IMR-90 (cell line): ENCODE results near the gene FAM186B. TPM values are rescaled to one million over a fixed set of nuclear protein-coding genes. Genes with fewer than 3 reads are reported as not detected.

Source experiments
- ATAC-seq: fragments of 200-7000 bp; cut with Tn5 transposase; 2 replicates; pipeline ENCODE4 v1.9.1; 2020; ENCODE audit warnings: low read depth, mild to moderate bottlenecking, moderate library complexity
- BruUV-seq: library from RNA; stranded (reverse); fragments of 400-500 nt; replicated peaks from 2 replicates; lab custom pipeline; 2021; lab: Mats Ljungman, UMichigan
- CTCF ChIA-PET: fragments of 300-600 bp; formaldehyde crosslinking; extraction: SDS; loops from one replicate; lab custom pipeline; 2021; ENCODE audit warnings: antibody characterized with exemption; lab: Yijun Ruan, JAX
- POLR2A ChIA-PET: fragments of 300-600 bp; sonication (Branson Sonifier 250); formaldehyde crosslinking; loops from one replicate; lab custom pipeline; 2022; ENCODE audit warnings: antibody characterized with exemption; ENCODE audit not compliant: unreplicated experiment; lab: Charles Lee
- DNase-seq: peaks from one replicate; pipeline ENCODE4 v3.0.0; 2013
- H2AFZ ChIP-seq: replicated peaks from 2 replicates; pipeline ENCODE3; 2013; ENCODE audit warnings: low read length, mild to moderate bottlenecking; ENCODE audit not compliant: poor library complexity
- H2AK5ac ChIP-seq: 2 replicates; pipeline ENCODE4 v1.6.1; 2013; ENCODE audit warnings: low read depth, low read length, inconsistent platforms
- H2AK9ac ChIP-seq: replicated peaks from 2 replicates; pipeline ENCODE3; 2013; ENCODE audit warnings: mild to moderate bottlenecking, low read depth, low read length, moderate library complexity; ENCODE audit not compliant: poor library complexity
- H2BK120ac ChIP-seq: 2 replicates; pipeline ENCODE4 v1.6.1; 2013; ENCODE audit warnings: low read depth, low read length, inconsistent platforms
- H2BK15ac ChIP-seq: 3 replicates; pipeline ENCODE4 v1.6.1; 2013; ENCODE audit warnings: low read depth, low read length, inconsistent platforms
- H2BK20ac ChIP-seq: 2 replicates; pipeline ENCODE4 v1.6.1; 2013; ENCODE audit warnings: low read depth, mild to moderate bottlenecking, inconsistent platforms, low read length, moderate library complexity
- H2BK5ac ChIP-seq: 2 replicates; pipeline ENCODE4 v1.6.1; 2013; ENCODE audit warnings: mild to moderate bottlenecking, low read depth, low read length, inconsistent platforms; ENCODE audit not compliant: poor library complexity, severe bottlenecking
- H3K14ac ChIP-seq: replicated peaks from 2 replicates; pipeline ENCODE4 v1.6.1; 2013; ENCODE audit warnings: low read depth, low read length, inconsistent platforms
- H3K18ac ChIP-seq: 2 replicates; pipeline ENCODE4 v1.6.1; 2013; ENCODE audit warnings: low read depth, low read length, control low read depth
- H3K23ac ChIP-seq: 2 replicates; pipeline ENCODE4 v1.6.1; 2013; ENCODE audit warnings: low read depth, low read length, inconsistent platforms
- H3K27ac ChIP-seq: 2 replicates; pipeline ENCODE4 v1.5.1; 2013; ENCODE audit warnings: mild to moderate bottlenecking, control low read depth, low read length; ENCODE audit not compliant: insufficient read depth
- H3K27me3 ChIP-seq: 2 replicates; pipeline ENCODE4 v1.6.1; 2013; ENCODE audit warnings: low read length; ENCODE audit not compliant: control insufficient read depth, insufficient read depth
- H3K36me3 ChIP-seq: 2 replicates; pipeline ENCODE4 v1.6.1; 2013; ENCODE audit warnings: low read length, mixed read lengths; ENCODE audit not compliant: control insufficient read depth, insufficient read depth
- H3K4ac ChIP-seq: 2 replicates; pipeline ENCODE4 v1.6.1; 2013; ENCODE audit warnings: low read depth, low read length, inconsistent platforms
- H3K4me1 ChIP-seq: 2 replicates; pipeline ENCODE4 v1.6.1; 2013; ENCODE audit warnings: low read length, mixed read lengths; ENCODE audit not compliant: control insufficient read depth, insufficient read depth
- H3K4me2 ChIP-seq: 2 replicates; pipeline ENCODE4 v1.6.1; 2013; ENCODE audit warnings: low read depth, mild to moderate bottlenecking, control low read depth, low read length, moderate library complexity
- H3K4me3 ChIP-seq: 2 replicates; pipeline ENCODE4 v1.5.1; 2013; ENCODE audit warnings: low read depth, mild to moderate bottlenecking, control low read depth, low read length, moderate library complexity; ENCODE audit not compliant: insufficient read depth
- H3K56ac ChIP-seq: 2 replicates; pipeline ENCODE4 v1.6.1; 2013; ENCODE audit warnings: low read length, inconsistent platforms; ENCODE audit not compliant: insufficient read depth; ENCODE audit errors: extremely low read depth
- H3K79me1 ChIP-seq, 2 experiments: 2 replicates each; pipeline ENCODE4 v1.6.1; 2013; ENCODE audit warnings: low read length in 2 of 2, inconsistent platforms in 1 of 2, low read depth in 1 of 2
- H3K9ac ChIP-seq: 2 replicates; pipeline ENCODE4 v1.6.1; 2013; ENCODE audit warnings: low read depth, low read length, control low read depth
- H3K9me1 ChIP-seq: 2 replicates; pipeline ENCODE4 v1.6.1; 2013; ENCODE audit warnings: low read length, inconsistent platforms; ENCODE audit not compliant: insufficient read depth
- H3K9me3 ChIP-seq: 2 replicates; pipeline ENCODE4 v1.6.1; 2013; ENCODE audit warnings: low read length; ENCODE audit not compliant: control insufficient read depth, insufficient read depth
- H4K20me1 ChIP-seq: 2 replicates; pipeline ENCODE4 v1.6.1; 2013; ENCODE audit warnings: low read length, inconsistent platforms; ENCODE audit not compliant: insufficient read depth
- H4K5ac ChIP-seq: 2 replicates; pipeline ENCODE4 v1.6.1; 2013; ENCODE audit warnings: mild to moderate bottlenecking, low read depth, low read length, control low read depth
- H4K8ac ChIP-seq, 2 experiments: 2 replicates each; pipeline ENCODE4 v1.6.1; 2013; ENCODE audit warnings: low read depth in 2 of 2, low read length in 2 of 2, control low read depth in 1 of 2, inconsistent platforms in 1 of 2
- H4K91ac ChIP-seq: 2 replicates; pipeline ENCODE4 v1.6.1; 2013; ENCODE audit warnings: low read depth, low read length, inconsistent platforms; ENCODE audit not compliant: insufficient read depth
- BHLHE40 ChIP-seq: fragments of 150-350 bp; IDR thresholded peaks from 2 replicates; pipeline ENCODE4 v1.6.1; 2016; ENCODE audit warnings: mild to moderate bottlenecking, low read depth, low read length
- CEBPB ChIP-seq: IDR thresholded peaks from 2 replicates; pipeline ENCODE4 v1.6.1; 2012; ENCODE audit warnings: low read depth, low read length, improper control_type of control experiment
- CHD1 ChIP-seq: IDR thresholded peaks from 2 replicates; pipeline ENCODE4 v1.6.1; 2012; ENCODE audit warnings: low read depth, low read length, improper control_type of control experiment
- CTCF ChIP-seq: conservative IDR thresholded peaks from 2 replicates; pipeline ENCODE4 v1.5.1; 2012; ENCODE audit warnings: mild to moderate bottlenecking, low read depth, low read length, improper control_type of control experiment
- FOS ChIP-seq: fragments of 150-350 bp; IDR thresholded peaks from 2 replicates; pipeline ENCODE4 v1.6.1; 2016; ENCODE audit warnings: low read depth, low read length
- MAFK ChIP-seq: IDR thresholded peaks from 2 replicates; pipeline ENCODE4 v1.6.1; 2012; ENCODE audit warnings: low read depth, low read length, improper control_type of control experiment
- MAZ ChIP-seq: IDR thresholded peaks from 2 replicates; pipeline ENCODE4 v1.6.1; 2012; ENCODE audit warnings: low read depth, mild to moderate bottlenecking, low read length, improper control_type of control experiment, moderate library complexity, borderline replicate concordance
- MXI1 ChIP-seq: IDR thresholded peaks from 2 replicates; pipeline ENCODE4 v1.6.1; 2012; ENCODE audit warnings: low read depth, mild to moderate bottlenecking, low read length, moderate library complexity, borderline replicate concordance
- NFE2L2 ChIP-seq: fragments of 150-350 bp; IDR thresholded peaks from 2 replicates; pipeline ENCODE4 v1.6.1; 2016; ENCODE audit warnings: low read depth, mild to moderate bottlenecking, low read length
- POLR2A ChIP-seq: IDR thresholded peaks from 2 replicates; pipeline ENCODE4 v1.6.1; 2012; ENCODE audit warnings: mild to moderate bottlenecking, low read depth, low read length
- RAD21 ChIP-seq: IDR thresholded peaks from 2 replicates; pipeline ENCODE4 v1.6.1; 2012; ENCODE audit warnings: low read length, improper control_type of control experiment
- RCOR1 ChIP-seq: IDR thresholded peaks from 2 replicates; pipeline ENCODE4 v1.6.1; 2012; ENCODE audit warnings: mild to moderate bottlenecking, low read length, improper control_type of control experiment; ENCODE audit not compliant: insufficient replicate concordance
- RFX5 ChIP-seq: IDR thresholded peaks from 2 replicates; pipeline ENCODE4 v1.8.0; 2012; ENCODE audit warnings: low read depth, mild to moderate bottlenecking, low read length, moderate library complexity
- SMC3 ChIP-seq: fragments of 150-350 bp; IDR thresholded peaks from 2 replicates; pipeline ENCODE4 v1.6.1; 2016; ENCODE audit warnings: low read depth, mild to moderate bottlenecking, antibody characterized with exemption, low read length, moderate library complexity
- WGBS, 2 experiments: methylation state at CpG; one replicate each; pipeline versions ENCODE4 v1.1.5 to v1.1.7; 2013; ENCODE audit warnings: missing lambda C conversion rate in 2 of 2; ENCODE audit not compliant: insufficient read length in 1 of 2; ENCODE audit errors: extremely low coverage in 2 of 2; 5-methylcytosine and 5-hydroxymethylcytosine counted together
- dilution Hi-C: fragments of 300-500 bp; cut with HindIII; formaldehyde crosslinking; loops from one replicate; pipeline ENCODE4 v1.14.3; 2018; ENCODE audit warnings: low sequenced_read_pairs; ENCODE audit not compliant: unreplicated experiment
- in situ Hi-C: fragments of 300-500 bp; cut with MboI; formaldehyde crosslinking; loops from 3 replicates; pipeline ENCODE4 v1.14.3; 2019; ENCODE audit warnings: low sequenced_read_pairs, inconsistent platforms, mixed read lengths
- intact Hi-C: fragments of 100-400 bp; cut with micrococcal nuclease; formaldehyde crosslinking; loops from 2 replicates; pipeline ENCODE4 v1.10.0; 2022
- polyA plus RNA-seq, 3 experiments: library from polyadenylated mRNA; depleted of rRNA; stranded (reverse); fragments of >200 nt; gene quantifications; 2 replicates each; pipeline ENCODE4 v1.2.3, GENCODE V29; 2012; ENCODE audit warnings: low replicate concordance in 1 of 3
- total RNA-seq: library from RNA; depleted of rRNA; stranded (reverse); fragments of >200 nt; gene quantifications from 2 replicates; pipeline ENCODE4 v1.2.3, GENCODE V29; 2012
- TF ChIP-seq, protein P1 (sequence below): fragments of 150-350 bp; IDR thresholded peaks from 2 replicates; pipeline ENCODE4 v1.6.1; 2017; ENCODE audit warnings: mild to moderate bottlenecking, antibody characterized with exemption, low read length, low read depth

The FAM186B gene
- total and polyA plus RNA-seq, 2 of the 4 experiments (the other 2 are of a cell fraction), result 0.10 to 0.18 TPM

DNA sequence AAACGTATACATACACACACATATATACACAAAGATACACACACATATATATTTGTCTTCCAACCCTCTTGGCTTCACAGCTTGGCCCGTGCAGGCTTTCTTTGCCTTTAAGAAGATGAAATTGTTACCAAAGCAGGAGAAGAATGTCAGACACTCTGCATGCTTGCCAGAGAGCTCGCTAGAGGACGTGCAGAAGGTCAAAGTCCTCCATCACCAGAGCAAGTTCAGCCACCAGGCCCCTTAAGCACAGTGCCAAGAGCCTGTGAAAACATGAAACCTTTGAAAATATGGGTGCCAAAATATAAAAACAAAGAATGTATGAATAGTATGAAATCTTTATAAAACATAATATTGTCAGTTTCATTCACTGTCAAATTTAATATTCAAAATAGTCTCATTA is 22.6 kb downstream of the FAM186B start:
- 60% methylated on average over 1 of the region's 4 CpGs; no CpG with 5 or more reads in 1 of the 2 experiments for WGBS, 2 experiments
- H3K27ac ChIP-seq, result no peak overlapping the region

More for the DNA sequence above, 22.6 kb downstream of the FAM186B start:
- intact Hi-C loops, result loop anchor here (5.0 kb wide), 1 partner anchor 71 kb away; no protein-coding TSS in a partner anchor
- no peak overlapping the region for H2AK5ac ChIP-seq
- DNase-seq (peak; percentile 14), ATAC-seq (peak; percentile 22; the same call in 1 of the 2 replicates)
- dilution Hi-C loops, result no loop called here
- no peak overlapping the region for H3K4me3 ChIP-seq
- H3K9me1 ChIP-seq, result no peaks in the 10 kb centered on the region
- no peak overlapping the region for H2BK5ac ChIP-seq
- no peak overlapping the region for H2BK20ac ChIP-seq
- ChIA-PET CTCF (interaction anchor here (3.2 to 5.4 kb wide), 2 partner anchors 224 to 251 kb away, joined by 8 to 36 read pairs; no protein-coding TSS in a partner anchor), POLR2A (interaction anchor here (0.5 kb wide), 1 partner anchor 225 kb away, joined by 7 read pairs; no protein-coding TSS in a partner anchor)
- H3K27me3 ChIP-seq, result no peaks in the 10 kb centered on the region
- no peak overlapping the region for H4K5ac ChIP-seq
- H4K20me1 ChIP-seq, result peaks cover 9% of the 10 kb centered on the region
- H3K23ac ChIP-seq, result no peak overlapping the region
- no peak overlapping the region for H3K4ac ChIP-seq
- H3K14ac ChIP-seq, result no peak overlapping the region
- H3K4me2 ChIP-seq, result no peak overlapping the region
- no peaks in the 10 kb centered on the region for H3K9me3 ChIP-seq
- no TSS peak for BruUV-seq
- H2AK9ac ChIP-seq, result no peak overlapping the region
- no peak for TF ChIP-seq MAZ
- no peak for TF ChIP-seq SMC3
- TF ChIP-seq CTCF, result no peak
- no peak for TF ChIP-seq MXI1
- no peak for TF ChIP-seq POLR2A
- no peak for TF ChIP-seq FOS
- TF ChIP-seq, protein P1, sequence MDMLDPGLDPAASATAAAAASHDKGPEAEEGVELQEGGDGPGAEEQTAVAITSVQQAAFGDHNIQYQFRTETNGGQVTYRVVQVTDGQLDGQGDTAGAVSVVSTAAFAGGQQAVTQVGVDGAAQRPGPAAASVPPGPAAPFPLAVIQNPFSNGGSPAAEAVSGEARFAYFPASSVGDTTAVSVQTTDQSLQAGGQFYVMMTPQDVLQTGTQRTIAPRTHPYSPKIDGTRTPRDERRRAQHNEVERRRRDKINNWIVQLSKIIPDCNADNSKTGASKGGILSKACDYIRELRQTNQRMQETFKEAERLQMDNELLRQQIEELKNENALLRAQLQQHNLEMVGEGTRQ, result no peak
- no peak for TF ChIP-seq BHLHE40
- TF ChIP-seq CHD1, result no peak
- TF ChIP-seq CEBPB, result no peak
- no peak for TF ChIP-seq RCOR1
- TF ChIP-seq NFE2L2, result no peak
- TF ChIP-seq RAD21, result no peak
- TF ChIP-seq RFX5, result no peak
- TF ChIP-seq MAFK, result no peak
- H2AFZ ChIP-seq, result no peak overlapping the region
- no peak overlapping the region for H3K56ac ChIP-seq
- peaks cover 0 to 16% of the 10 kb centered on the region in 2 experiments; a peak in 3 of 4 replicates for H3K79me1 ChIP-seq
- no peak overlapping the region for H4K8ac ChIP-seq
- no peak overlapping the region for H4K91ac ChIP-seq
- H3K4me1 ChIP-seq, result peaks cover 2% of the 10 kb centered on the region; the same call in 1 of the 2 replicates
- in situ Hi-C loops, result no loop called here
- H3K9ac ChIP-seq, result no peak overlapping the region
- no peak overlapping the region for H3K18ac ChIP-seq
- H2BK15ac ChIP-seq, result no peak overlapping the region
- peaks cover 4% of the 10 kb centered on the region for H3K36me3 ChIP-seq
- no peak overlapping the region for H2BK120ac ChIP-seq
